Right atrium auricular region (tissue), 2 donors: ENCODE data around the gene RASGRF1. TPM values are rescaled to one million over a fixed set of nuclear protein-coding genes. Genes with fewer than 3 reads are reported as not detected.

ENCODE experiments used
- DNase-seq: peaks from one replicate; pipeline ENCODE4 v3.0.0-alpha.2; 2019; ENCODE audit warnings: low spot score
- H3K27ac ChIP-seq, 2 donors: fragments of 200-600 bp; sonication (generic); 1 replicate in 1 of 2; 2 replicates in 1 of 2; pipeline ENCODE4 v1.5.1; 2016 to 2019
- H3K27me3 ChIP-seq, 2 donors: fragments of 200-600 bp; sonication (generic); one replicate each; pipeline versions ENCODE4 v1.5.1 to v1.6.0; 2017 to 2019
- H3K36me3 ChIP-seq: fragments of 200-600 bp; sonication (generic); one replicate; pipeline ENCODE4 v1.5.1; 2016
- H3K4me1 ChIP-seq, 2 donors: fragments of 200-600 bp; sonication (generic); one replicate each; pipeline versions ENCODE4 v1.5.1 to v1.6.0; 2017 to 2019
- H3K4me3 ChIP-seq, 2 donors: fragments of 200-600 bp; sonication (generic); 1 replicate in 1 of 2; 2 replicates in 1 of 2; pipeline ENCODE4 v1.5.1; 2017 to 2019; ENCODE audit warnings: mild to moderate bottlenecking in 1 of 2, moderate library complexity in 1 of 2
- H3K9me3 ChIP-seq, 2 donors: fragments of 200-600 bp; sonication (generic); one replicate each; pipeline ENCODE4 v1.5.1; 2019
- CTCF ChIP-seq, 2 donors: fragments of 200-600 bp; sonication (generic); IDR thresholded peaks; one replicate each; pipeline ENCODE4 v1.5.1; 2019; ENCODE audit warnings: antibody characterized with exemption in 2 of 2
- total RNA-seq, 2 donors: library from RNA; depleted of rRNA; stranded (reverse); fragments of >200 nt; gene quantifications; one replicate each; pipeline ENCODE4 v1.1.0, GENCODE V29; 2016

Gene RASGRF1
- total RNA-seq, 2 donors from 2014 or later: 1.0 TPM; not detected in 1

GRCh38 chr15:79008659-79009058, 81.9 kb downstream of the RASGRF1 start:
- H3K27me3 ChIP-seq: no peaks in the 10 kb centered on the region
- H3K4me3 ChIP-seq: no peak overlapping the region
- no peak for DNase-seq
- H3K36me3 ChIP-seq: no peaks in the 10 kb centered on the region
- H3K27ac ChIP-seq: no peak overlapping the region
- TF ChIP-seq CTCF (IDR thresholded peaks at IDR 0.05): no peak
- no peaks in the 10 kb centered on the region for H3K9me3 ChIP-seq
- peaks cover 0 to 11% of the 10 kb centered on the region in 2 donors for H3K4me1 ChIP-seq

GRCh38 chr15:79007066-79007465, 83.5 kb downstream of the RASGRF1 start:
- DNase-seq: no peak
- Histone ChIP-seq H3K4me1 (peaks cover 0 to 11% of the 10 kb centered on the region in 2 donors), H3K27ac (no peak overlapping the region), H3K27me3 (no peaks in the 10 kb centered on the region), H3K4me3 (no peak overlapping the region), H3K36me3 (no peaks in the 10 kb centered on the region), H3K9me3 (no peaks in the 10 kb centered on the region)
- peak in 1 of 2 donors; percentile 59 for TF ChIP-seq CTCF (IDR thresholded peaks at IDR 0.05)

- H3K27me3 ChIP-seq: no peaks in the 10 kb centered on the region
- H3K9me3 ChIP-seq: no peaks in the 10 kb centered on the region
- no peak overlapping the region for H3K4me3 ChIP-seq
- no peak overlapping the region for H3K27ac ChIP-seq
- peaks cover 0 to 11% of the 10 kb centered on the region in 2 donors for H3K4me1 ChIP-seq
- DNase-seq: no peak
- TF ChIP-seq CTCF (IDR thresholded peaks at IDR 0.05): no peak
- no peaks in the 10 kb centered on the region for H3K36me3 ChIP-seq
Observed at GRCh38 chr15:79006071-79006470, 84.5 kb downstream of the RASGRF1 start.

- DNase-seq: no peak
- no peak for TF ChIP-seq CTCF (IDR thresholded peaks at IDR 0.05)
- no peaks in the 10 kb centered on the region for H3K9me3 ChIP-seq
- no peak overlapping the region for H3K27ac ChIP-seq
- no peaks in the 10 kb centered on the region for H3K27me3 ChIP-seq
- H3K4me3 ChIP-seq: no peak overlapping the region
- H3K36me3 ChIP-seq: no peaks in the 10 kb centered on the region
- H3K4me1 ChIP-seq: peaks cover 0 to 11% of the 10 kb centered on the region in 2 donors
Observed at GRCh38 chr15:79004336-79004735, 86.2 kb downstream of the RASGRF1 start.

GRCh38 chr15:79003896-79004295, 86.7 kb downstream of the RASGRF1 start:
- H3K4me3 ChIP-seq: no peak overlapping the region
- no peaks in the 10 kb centered on the region for H3K27me3 ChIP-seq
- peaks cover 0 to 11% of the 10 kb centered on the region in 2 donors for H3K4me1 ChIP-seq
- TF ChIP-seq CTCF (IDR thresholded peaks at IDR 0.05): no peak
- no peak for DNase-seq
- H3K36me3 ChIP-seq: no peaks in the 10 kb centered on the region
- no peaks in the 10 kb centered on the region for H3K9me3 ChIP-seq
- H3K27ac ChIP-seq: no peak overlapping the region

- no peak for DNase-seq
- Histone ChIP-seq H3K4me1 (peaks cover 0 to 11% of the 10 kb centered on the region in 2 donors), H3K36me3 (no peaks in the 10 kb centered on the region), H3K27ac (no peak overlapping the region), H3K9me3 (no peaks in the 10 kb centered on the region), H3K27me3 (no peaks in the 10 kb centered on the region), H3K4me3 (no peak overlapping the region)
- no peak for TF ChIP-seq CTCF (IDR thresholded peaks at IDR 0.05)
Observed at GRCh38 chr15:79003301-79003700, 87.3 kb downstream of the RASGRF1 start.
